Activated CD4-positive, alpha-beta memory T cell treated with anti-CD3 and anti-CD28 coated beads for 36 hours (primary cell): ENCODE data around the gene CRYAA. TPM values are rescaled to one million over a fixed set of nuclear protein-coding genes. Genes with fewer than 3 reads are reported as not detected.

Experiments
- CTCF ChIA-PET: fragments of 350-600 bp; sonication (Branson Sonifier 250); formaldehyde crosslinking; loops from one replicate; lab custom pipeline; 2021; ENCODE audit warnings: antibody characterized with exemption, inconsistent platforms; lab: Charles Lee
- POLR2A ChIA-PET: fragments of 350-600 bp; sonication (Branson Sonifier 250); formaldehyde crosslinking; loops from one replicate; lab custom pipeline; 2021; ENCODE audit warnings: antibody characterized with exemption; lab: Charles Lee
- DNase-seq: peaks from one replicate; pipeline ENCODE4 v3.0.0-alpha.2; 2020
- H3K27ac Mint-ChIP-seq: one replicate; pipeline ENCODE4 v1.8.0; 2021; ENCODE audit warnings: mixed read lengths
- H3K27me3 Mint-ChIP-seq: one replicate; pipeline ENCODE4 v1.8.0; 2021; ENCODE audit warnings: mixed read lengths
- H3K36me3 Mint-ChIP-seq: one replicate; pipeline ENCODE4 v1.8.0; 2021; ENCODE audit warnings: mixed read lengths
- H3K4me1 Mint-ChIP-seq: one replicate; pipeline ENCODE4 v1.8.0; 2021; ENCODE audit warnings: low read depth, mixed read lengths
- H3K4me3 Mint-ChIP-seq: one replicate; pipeline ENCODE4 v1.8.0; 2021; ENCODE audit warnings: mild to moderate bottlenecking, mixed read lengths
- H3K9me3 Mint-ChIP-seq: one replicate; pipeline ENCODE4 v1.8.0; 2021; ENCODE audit warnings: mixed read lengths
- intact Hi-C: fragments of 100-400 bp; cut with micrococcal nuclease; formaldehyde crosslinking; loops from one replicate; pipeline ENCODE4 v1.15.1; 2023
- total RNA-seq, 2 experiments: library from RNA; stranded (reverse); gene quantifications; one replicate each; pipeline ENCODE4 v1.2.3, GENCODE V29; 2021

The CRYAA gene
- total RNA-seq, 2 experiments from 2014 or later = not detected

GRCh38 chr21:43209575-43210453, 41.0 kb downstream of the CRYAA start:
- DNase-seq = no peak
- no peak overlapping the region for H3K4me3 Mint-ChIP-seq
- H3K36me3 Mint-ChIP-seq = no peaks in the 10 kb centered on the region
- H3K4me1 Mint-ChIP-seq = no peaks in the 10 kb centered on the region
- intact Hi-C loops = no loop called here
- ChIA-PET CTCF (interaction anchor here (0.6 kb wide), 1 partner anchor 792 kb away, joined by 3 read pairs; no protein-coding TSS in a partner anchor), POLR2A (no interaction called here)
- H3K9me3 Mint-ChIP-seq = no peaks in the 10 kb centered on the region
- H3K27me3 Mint-ChIP-seq = peaks cover 16% of the 10 kb centered on the region
- H3K27ac Mint-ChIP-seq = no peak overlapping the region

GRCh38 chr21:43210454-43211071, 41.8 kb downstream of the CRYAA start:
- intact Hi-C loops = no loop called here
- H3K9me3 Mint-ChIP-seq = no peaks in the 10 kb centered on the region
- H3K4me1 Mint-ChIP-seq = no peaks in the 10 kb centered on the region
- CTCF ChIA-PET = no interaction called here
- peaks cover 16% of the 10 kb centered on the region for H3K27me3 Mint-ChIP-seq
- no peak for DNase-seq
- no peak overlapping the region for H3K4me3 Mint-ChIP-seq
- H3K27ac Mint-ChIP-seq = no peak overlapping the region
- H3K36me3 Mint-ChIP-seq = no peaks in the 10 kb centered on the region
- POLR2A ChIA-PET = no interaction called here

GRCh38 chr21:43211072-43211759, 42.4 kb downstream of the CRYAA start:
- ChIA-PET CTCF (no interaction called here), POLR2A (no interaction called here)

GRCh38 chr21:43211760-43212115, 42.9 kb downstream of the CRYAA start:
- Mint-ChIP-seq H3K4me1 (no peaks in the 10 kb centered on the region), H3K27me3 (peaks cover 16% of the 10 kb centered on the region), H3K27ac (no peak overlapping the region), H3K36me3 (no peaks in the 10 kb centered on the region), H3K9me3 (no peaks in the 10 kb centered on the region), H3K4me3 (no peak overlapping the region)
- POLR2A ChIA-PET = no interaction called here
- DNase-seq = no peak
- intact Hi-C loops = no loop called here
- CTCF ChIA-PET = no interaction called here

More at GRCh38 chr21:43211072-43211759, 42.4 kb downstream of the CRYAA start:
- intact Hi-C loops = no loop called here
- H3K27me3 Mint-ChIP-seq = peaks cover 16% of the 10 kb centered on the region
- H3K27ac Mint-ChIP-seq = no peak overlapping the region
- H3K9me3 Mint-ChIP-seq = no peaks in the 10 kb centered on the region
- DNase-seq = no peak
- no peak overlapping the region for H3K4me3 Mint-ChIP-seq
- no peaks in the 10 kb centered on the region for H3K4me1 Mint-ChIP-seq
- no peaks in the 10 kb centered on the region for H3K36me3 Mint-ChIP-seq

Other genes starting within 250 kb of the CRYAA start
- under 1 TPM in 1 of 2 experiments, not detected in 1; 0.07 TPM for gene ERVH48-1, start 243.4 kb upstream of the CRYAA start, total RNA-seq
- gene PKNOX1, start 194.4 kb upstream of the CRYAA start, total RNA-seq = 10 to 100 TPM; 16.9 to 18.0 TPM
- 10 to 100 TPM; 54.7 to 63.6 TPM for gene CBS, start 93.2 kb upstream of the CRYAA start, total RNA-seq
- gene U2AF1, start 61.4 kb upstream of the CRYAA start, total RNA-seq = 10 to 100 TPM; 38.5 to 50.5 TPM